Endothelial cell of umbilical vein (primary cell): Measurements from ENCODE around the gene MAN1A1. TPM values are rescaled to one million over a fixed set of nuclear protein-coding genes. Genes with fewer than 3 reads are reported as not detected.

Experiments used
- BruUV-seq: library from RNA; stranded (reverse); fragments of 400-500 nt; replicated peaks from 2 replicates; lab custom pipeline; 2021; lab: Mats Ljungman, UMichigan
- CTCF ChIA-PET: fragments of 300-600, 350-600 bp; sonication (Branson Sonifier 250); formaldehyde crosslinking; loops from one replicate; lab custom pipeline; 2021; ENCODE audit warnings: antibody characterized with exemption, inconsistent platforms; lab: Charles Lee
- POLR2A ChIA-PET: fragments of 300-600, 350-600 bp; sonication (Branson Sonifier 250); formaldehyde crosslinking; loops from one replicate; lab custom pipeline; 2021; ENCODE audit warnings: antibody characterized with exemption, inconsistent platforms; lab: Charles Lee
- DNase-seq: peaks from one replicate; pipeline ENCODE4 v3.0.0-alpha.2; 2011; ENCODE audit warnings: low read depth, low spot score
- FAIRE-seq: peaks from 2 replicates; lab custom pipeline; 2011; peaks lifted over from hg19 to GRCh38; lab: Jason Lieb, UNC
- H2AFZ ChIP-seq: 2 replicates; pipeline ENCODE4 v1.6.0; 2012; ENCODE audit warnings: low read depth, low read length, control low read depth, inconsistent platforms
- H3K27ac ChIP-seq: 2 replicates; pipeline ENCODE4 v1.5.1; 2011; ENCODE audit warnings: low read depth, mild to moderate bottlenecking, control low read depth, low read length, moderate library complexity; ENCODE audit not compliant: insufficient read depth
- H3K27me3 ChIP-seq, 2 experiments: 2 replicates each; pipeline versions ENCODE4 v1.6.0 to v1.6.1; 2011; ENCODE audit warnings: low read length in 2 of 2, mixed read lengths in 1 of 2; ENCODE audit not compliant: control insufficient read depth in 2 of 2, insufficient read depth in 2 of 2
- H3K36me3 ChIP-seq, 2 experiments: 2 replicates in 1 of 2; 3 replicates in 1 of 2; pipeline ENCODE4 v1.5.1; 2011; ENCODE audit warnings: low read length in 2 of 2, mild to moderate bottlenecking in 1 of 2, moderate library complexity in 1 of 2; ENCODE audit not compliant: control insufficient read depth in 2 of 2, insufficient read depth in 2 of 2; ENCODE audit errors: extremely low read depth in 1 of 2
- H3K4me1 ChIP-seq: 3 replicates; pipeline ENCODE4 v1.5.1; 2011; ENCODE audit warnings: mild to moderate bottlenecking, low read length; ENCODE audit not compliant: control insufficient read depth, insufficient read depth; ENCODE audit errors: extremely low read depth
- H3K4me2 ChIP-seq: 2 replicates; pipeline ENCODE4 v1.6.1; 2011; ENCODE audit warnings: low read length, control low read depth, mixed read lengths; ENCODE audit not compliant: insufficient read depth
- H3K4me3 ChIP-seq, 3 experiments: fragments of 200-600 bp in 1 of 3; sonication (generic), shearing (Covaris generic) in 1 of 3; replicated peaks in 1 of 3; 2 replicates each; pipeline ENCODE4 v1.5.1; 2011 to 2016; ENCODE audit warnings: control low read depth in 3 of 3, low read length in 3 of 3, mild to moderate bottlenecking in 2 of 3, inconsistent platforms in 1 of 3, low read depth in 1 of 3, moderate library complexity in 1 of 3; ENCODE audit not compliant: insufficient read depth in 1 of 3
- H3K79me2 ChIP-seq: 2 replicates; pipeline ENCODE4 v1.6.0; 2012; ENCODE audit warnings: low read length, inconsistent platforms; ENCODE audit not compliant: control insufficient read depth, insufficient read depth
- H3K9ac ChIP-seq: replicated peaks from 2 replicates; pipeline ENCODE3; 2011; ENCODE audit warnings: low read length, control low read depth; ENCODE audit not compliant: insufficient read depth; ENCODE audit errors: extremely low read depth
- H3K9me1 ChIP-seq: replicated peaks from 3 replicates; pipeline ENCODE4 v1.6.0; 2011; ENCODE audit warnings: mild to moderate bottlenecking, low read length; ENCODE audit not compliant: control insufficient read depth, insufficient read depth; ENCODE audit errors: extremely low read depth
- H3K9me3 ChIP-seq: replicated peaks from 2 replicates; pipeline ENCODE4 v1.5.1; 2012; ENCODE audit warnings: low read length, inconsistent platforms; ENCODE audit not compliant: control insufficient read depth, insufficient read depth
- H4K20me1 ChIP-seq: replicated peaks from 2 replicates; pipeline ENCODE3; 2011; ENCODE audit warnings: mild to moderate bottlenecking, low read length; ENCODE audit not compliant: control insufficient read depth, insufficient read depth; ENCODE audit errors: extremely low read depth
- EZH2 ChIP-seq: IDR thresholded peaks from 2 replicates; pipeline ENCODE4 v1.6.1; 2012; ENCODE audit warnings: borderline replicate concordance, low read depth, mild to moderate bottlenecking, moderate library complexity, low read length, inconsistent platforms; ENCODE audit not compliant: severe bottlenecking
- FOS ChIP-seq: IDR thresholded peaks from 2 replicates; pipeline ENCODE4 v1.6.1; 2011; ENCODE audit warnings: mild to moderate bottlenecking, low read length, moderate library complexity, borderline replicate concordance; ENCODE audit not compliant: insufficient read depth
- GATA2 ChIP-seq: IDR thresholded peaks from 2 replicates; pipeline ENCODE4 v1.7.0; 2011; ENCODE audit warnings: low read depth, mild to moderate bottlenecking, moderate library complexity, mixed read lengths, low read length; ENCODE audit not compliant: insufficient read length, insufficient read depth
- JUN ChIP-seq: IDR thresholded peaks from 2 replicates; pipeline ENCODE4 v1.6.1; 2011; ENCODE audit warnings: borderline replicate concordance, low read depth; ENCODE audit not compliant: insufficient read length, insufficient read depth
- MYC ChIP-seq: IDR thresholded peaks from one replicate; pipeline ENCODE4 v1.6.1; 2011; ENCODE audit warnings: mild to moderate bottlenecking, low read depth, low read length
- POLR2A ChIP-seq: IDR thresholded peaks from 2 replicates; pipeline ENCODE4 v1.6.1; 2012; ENCODE audit warnings: low read depth, mild to moderate bottlenecking, control low read depth, low read length
- POLR2AphosphoS5 ChIP-seq: IDR thresholded peaks from 2 replicates; pipeline ENCODE4 v1.6.1; 2012; ENCODE audit warnings: low read depth, mild to moderate bottlenecking, control low read depth, low read length, moderate library complexity; ENCODE audit not compliant: insufficient read depth
- dilution Hi-C: fragments of 300-500 bp; cut with MboI; formaldehyde crosslinking; loops from one replicate; pipeline ENCODE4 v1.15.0; 2019; ENCODE audit warnings: low sequenced_read_pairs; ENCODE audit not compliant: extremely low pct_ligation_motif_present
- intact Hi-C: fragments of 100-400 bp; cut with micrococcal nuclease; formaldehyde crosslinking; loops from one replicate; pipeline ENCODE4 v1.10.0; 2022
- polyA plus RNA-seq, 4 experiments: library from polyadenylated mRNA; depleted of rRNA in 3 of 4; stranded (reverse) in 3 of 4; unstranded in 1 of 4; fragments of >200 nt; gene quantifications; 2 replicates each; pipeline versions ENCODE4 v1.2.1 to v1.2.3, GENCODE V29; 2011 to 2012; ENCODE audit warnings: missing spikeins in 1 of 4
- total RNA-seq: library from RNA; stranded (reverse); gene quantifications from 2 replicates; pipeline ENCODE4 v1.2.3, GENCODE V29; 2021
- TF ChIP-seq, protein P1 (sequence below), 2 donors: IDR thresholded peaks; 1 replicate in 1 of 2; 2 replicates in 1 of 2; pipeline ENCODE4 v1.5.1; 2011; ENCODE audit warnings: low read length in 2 of 2, mild to moderate bottlenecking in 2 of 2, moderate library complexity in 2 of 2, control low read depth in 1 of 2, inconsistent platforms in 1 of 2, low read depth in 1 of 2; ENCODE audit not compliant: insufficient read depth in 1 of 2; ENCODE audit errors: extremely low read depth in 1 of 2
- TF ChIP-seq, protein P2 (sequence below): IDR thresholded peaks from 2 replicates; pipeline ENCODE4 v1.6.1; 2011; ENCODE audit not compliant: insufficient read depth, insufficient read length

Gene MAN1A1
- total and polyA plus RNA-seq, 2 donors (not counting 3 experiments of a cell fraction or from before 2014, with no cell fraction given): 3.3 to 12.9 TPM

- H3K9me3 ChIP-seq: no peaks in the 10 kb centered on the region
- H3K9ac ChIP-seq: no peak overlapping the region
- H3K4me3 ChIP-seq: no peak overlapping the region
- dilution Hi-C loops: no loop called here
- H3K9me1 ChIP-seq: no peaks in the 10 kb centered on the region
- no peaks in the 10 kb centered on the region for H3K79me2 ChIP-seq
- DNase-seq (no peak), FAIRE-seq (no peak)
- H3K27ac ChIP-seq: no peak overlapping the region
- ChIA-PET CTCF (interaction anchor here (1.1 kb wide), 1 partner anchor 17 kb away, joined by 3 read pairs; no protein-coding TSS in a partner anchor), POLR2A (interaction anchor here (0.6 kb wide), 1 partner anchor 116 kb away, joined by 3 read pairs; no protein-coding TSS in a partner anchor)
- H3K36me3 ChIP-seq: no peaks in the 10 kb centered on the region
- no peaks in the 10 kb centered on the region for H3K4me1 ChIP-seq
- H2AFZ ChIP-seq: no peak overlapping the region
- no peaks in the 10 kb centered on the region for H4K20me1 ChIP-seq
- TF ChIP-seq GATA2 (no peak), POLR2A (no peak), JUN (no peak), EZH2 (no peak), MYC (no peak), FOS (no peak), POLR2AphosphoS5 (no peak)
- TF ChIP-seq, protein P1, sequence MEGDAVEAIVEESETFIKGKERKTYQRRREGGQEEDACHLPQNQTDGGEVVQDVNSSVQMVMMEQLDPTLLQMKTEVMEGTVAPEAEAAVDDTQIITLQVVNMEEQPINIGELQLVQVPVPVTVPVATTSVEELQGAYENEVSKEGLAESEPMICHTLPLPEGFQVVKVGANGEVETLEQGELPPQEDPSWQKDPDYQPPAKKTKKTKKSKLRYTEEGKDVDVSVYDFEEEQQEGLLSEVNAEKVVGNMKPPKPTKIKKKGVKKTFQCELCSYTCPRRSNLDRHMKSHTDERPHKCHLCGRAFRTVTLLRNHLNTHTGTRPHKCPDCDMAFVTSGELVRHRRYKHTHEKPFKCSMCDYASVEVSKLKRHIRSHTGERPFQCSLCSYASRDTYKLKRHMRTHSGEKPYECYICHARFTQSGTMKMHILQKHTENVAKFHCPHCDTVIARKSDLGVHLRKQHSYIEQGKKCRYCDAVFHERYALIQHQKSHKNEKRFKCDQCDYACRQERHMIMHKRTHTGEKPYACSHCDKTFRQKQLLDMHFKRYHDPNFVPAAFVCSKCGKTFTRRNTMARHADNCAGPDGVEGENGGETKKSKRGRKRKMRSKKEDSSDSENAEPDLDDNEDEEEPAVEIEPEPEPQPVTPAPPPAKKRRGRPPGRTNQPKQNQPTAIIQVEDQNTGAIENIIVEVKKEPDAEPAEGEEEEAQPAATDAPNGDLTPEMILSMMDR (IDR thresholded peaks at IDR 0.05; ENCODE audit: extremely low read depth in 1 of 2, insufficient read depth in 1 of 2, low read depth in 1 of 2, low read length in 2 of 2): no peak
- TF ChIP-seq, protein P2, sequence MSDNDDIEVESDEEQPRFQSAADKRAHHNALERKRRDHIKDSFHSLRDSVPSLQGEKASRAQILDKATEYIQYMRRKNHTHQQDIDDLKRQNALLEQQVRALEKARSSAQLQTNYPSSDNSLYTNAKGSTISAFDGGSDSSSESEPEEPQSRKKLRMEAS: no peak
- intact Hi-C loops: no loop called here
- no peaks in the 10 kb centered on the region for H3K27me3 ChIP-seq
- BruUV-seq: no TSS peak
- no peak overlapping the region for H3K4me2 ChIP-seq
Observed at GRCh38 chr6:119328254-119328653, 21.3 kb downstream of the MAN1A1 start.
